ENCODE data around the gene CEP128.

The CEP128 gene

GRCh38 chr14:80624581-80624980 lies 317.0 kb downstream of the CEP128 start:
- no peak for DNase-seq (ENCODE audit: insufficient read length, low spot score)
- TF ChIP-seq POLR2A (IDR thresholded peaks at IDR 0.05; ENCODE audit: low read depth, low read length) (no peak), SPI1 (IDR thresholded peaks at IDR 0.05; ENCODE audit: low read depth, low read length) (no peak)
- FAIRE-seq, result no peak

DNA sequence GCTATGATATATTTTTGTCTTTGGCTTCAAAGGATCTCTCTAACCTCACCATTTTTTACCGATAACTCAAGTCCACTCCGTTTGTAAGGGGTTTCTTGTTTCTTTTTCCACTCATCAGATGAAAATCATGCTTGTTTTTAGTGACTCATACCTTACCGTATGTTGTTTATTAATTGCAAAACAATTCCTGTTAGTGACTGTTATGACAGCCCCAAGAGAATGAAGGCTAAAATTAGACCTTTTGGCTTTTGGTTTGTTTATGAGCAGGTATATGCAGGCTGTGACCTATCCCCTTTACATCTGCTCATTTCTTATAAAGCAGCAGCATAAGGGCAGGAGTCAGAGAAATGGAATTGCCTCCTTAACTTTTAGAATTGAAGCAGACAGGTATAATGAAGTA lies 319.8 kb downstream of the CEP128 start:
- DNase-seq (ENCODE audit: insufficient read length, low spot score) (no peak), FAIRE-seq (no peak)
- TF ChIP-seq POLR2AphosphoS5 (IDR thresholded peaks at IDR 0.05; ENCODE audit: low read depth, low read length), result no peak
- TF ChIP-seq POLR2A (IDR thresholded peaks at IDR 0.05; ENCODE audit: low read depth, low read length), result no peak
- TF ChIP-seq TAF1 (IDR thresholded peaks at IDR 0.05; ENCODE audit: low read depth, low read length), result no peak
- no peak for TF ChIP-seq POU2F2 (IDR thresholded peaks at IDR 0.05; ENCODE audit: low read depth, low read length)
- TF ChIP-seq SPI1 (IDR thresholded peaks at IDR 0.05; ENCODE audit: low read depth, low read length), result no peak
- no peak for TF ChIP-seq PAX5 (IDR thresholded peaks at IDR 0.05; ENCODE audit: insufficient read depth, low read length, severe bottlenecking)

GRCh38 chr14:80620434-80620833 lies 321.1 kb downstream of the CEP128 start:
- DNase-seq (ENCODE audit: insufficient read length, low spot score) (no peak), FAIRE-seq (no peak)
- TF ChIP-seq POU2F2 (IDR thresholded peaks at IDR 0.05; ENCODE audit: low read depth, low read length) (no peak), TAF1 (IDR thresholded peaks at IDR 0.05; ENCODE audit: low read depth, low read length) (no peak), POLR2A (IDR thresholded peaks at IDR 0.05; ENCODE audit: low read depth, low read length) (no peak), PAX5 (IDR thresholded peaks at IDR 0.05; ENCODE audit: insufficient read depth, low read length, severe bottlenecking) (no peak), SPI1 (IDR thresholded peaks at IDR 0.05; ENCODE audit: low read depth, low read length) (no peak), POLR2AphosphoS5 (IDR thresholded peaks at IDR 0.05; ENCODE audit: low read depth, low read length) (no peak)

DNA sequence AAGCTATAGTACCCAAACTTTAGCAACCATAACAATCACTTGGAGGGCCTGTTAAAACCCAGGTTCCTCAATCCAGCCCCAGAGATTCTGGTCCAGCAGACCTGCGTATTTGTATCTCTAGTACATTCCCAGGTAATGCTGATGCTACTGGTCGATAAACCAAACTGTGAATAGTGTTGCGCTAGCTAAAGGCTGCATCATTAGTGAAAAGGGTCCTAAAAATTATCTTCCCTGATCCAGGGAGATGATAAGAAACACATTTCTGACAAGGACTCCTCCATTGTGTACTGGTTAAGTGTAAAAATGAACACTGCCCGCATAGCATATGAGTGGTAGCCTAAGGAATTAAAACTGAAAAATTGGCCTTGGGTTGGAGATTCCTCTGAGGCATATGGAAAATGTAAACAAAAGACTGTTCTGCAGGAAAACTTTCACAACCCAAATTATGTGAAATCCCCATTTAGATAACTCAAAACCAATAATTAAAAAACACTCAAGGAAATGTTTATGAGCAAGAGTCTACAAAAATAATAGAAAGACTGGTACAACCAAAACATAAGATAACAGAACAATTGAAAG lies 322.7 kb downstream of the CEP128 start:
- no peak for FAIRE-seq
- TF ChIP-seq POLR2A (IDR thresholded peaks at IDR 0.05; ENCODE audit: low read depth, low read length) (no peak), SPI1 (IDR thresholded peaks at IDR 0.05; ENCODE audit: low read depth, low read length) (no peak), PAX5 (IDR thresholded peaks at IDR 0.05; ENCODE audit: insufficient read depth, low read length, severe bottlenecking) (no peak), TAF1 (IDR thresholded peaks at IDR 0.05; ENCODE audit: low read depth, low read length) (no peak), POLR2AphosphoS5 (IDR thresholded peaks at IDR 0.05; ENCODE audit: low read depth, low read length) (no peak), POU2F2 (IDR thresholded peaks at IDR 0.05; ENCODE audit: low read depth, low read length) (no peak)

DNA sequence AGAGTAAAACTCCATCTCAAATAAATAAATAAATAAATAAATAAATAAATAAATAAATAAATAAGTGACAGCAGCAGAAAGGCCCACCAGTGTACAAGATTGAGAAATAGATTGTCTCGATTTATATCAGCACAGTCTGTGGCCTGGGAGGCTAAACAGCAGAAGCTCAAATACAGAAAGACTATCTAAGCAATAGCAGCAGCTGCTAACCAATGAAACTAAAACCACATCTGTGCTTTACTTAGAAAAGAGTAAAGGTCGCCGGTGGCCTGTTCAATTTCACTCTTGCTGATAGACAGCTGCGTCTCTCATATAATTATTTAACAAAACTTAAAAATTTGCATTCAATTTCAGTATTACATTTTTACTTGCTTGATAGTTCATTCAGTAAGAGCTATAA lies 325.7 kb downstream of the CEP128 start:
- no peak for DNase-seq (ENCODE audit: insufficient read length, low spot score)
- TF ChIP-seq TAF1 (IDR thresholded peaks at IDR 0.05; ENCODE audit: low read depth, low read length), result no peak
- no peak for TF ChIP-seq SPI1 (IDR thresholded peaks at IDR 0.05; ENCODE audit: low read depth, low read length)
- no peak for TF ChIP-seq POLR2A (IDR thresholded peaks at IDR 0.05; ENCODE audit: low read depth, low read length)
- TF ChIP-seq POU2F2 (IDR thresholded peaks at IDR 0.05; ENCODE audit: low read depth, low read length), result no peak
- no peak for TF ChIP-seq PAX5 (IDR thresholded peaks at IDR 0.05; ENCODE audit: insufficient read depth, low read length, severe bottlenecking)
- no peak for TF ChIP-seq POLR2AphosphoS5 (IDR thresholded peaks at IDR 0.05; ENCODE audit: low read depth, low read length)
- no peak for FAIRE-seq

More for the DNA sequence above, 322.7 kb downstream of the CEP128 start:
- no peak for DNase-seq (ENCODE audit: insufficient read length, low spot score)

DNA sequence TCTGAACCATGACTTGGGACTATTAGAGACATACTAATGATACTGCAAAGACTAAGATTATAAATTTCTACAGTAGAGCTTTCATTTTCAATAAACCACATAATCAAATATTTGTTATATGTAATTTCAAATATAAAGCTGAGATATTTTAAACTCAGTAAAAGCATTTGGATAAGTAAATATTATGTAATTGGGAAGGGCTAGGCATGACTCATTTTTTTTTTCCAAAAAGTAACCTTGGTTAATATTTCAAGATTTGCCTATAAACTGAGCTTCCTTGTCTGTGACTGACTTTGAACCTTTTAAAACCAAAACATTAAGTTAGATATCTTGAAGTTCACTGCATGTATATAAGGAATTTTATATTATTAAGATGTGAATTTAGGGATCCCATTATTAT lies 332.5 kb downstream of the CEP128 start:
- TF ChIP-seq TAF1 (IDR thresholded peaks at IDR 0.05; ENCODE audit: low read depth, low read length), result no peak
- TF ChIP-seq POLR2A (IDR thresholded peaks at IDR 0.05; ENCODE audit: low read depth, low read length), result no peak
- TF ChIP-seq PAX5 (IDR thresholded peaks at IDR 0.05; ENCODE audit: insufficient read depth, low read length, severe bottlenecking), result no peak
- TF ChIP-seq POLR2AphosphoS5 (IDR thresholded peaks at IDR 0.05; ENCODE audit: low read depth, low read length), result no peak
- TF ChIP-seq SPI1 (IDR thresholded peaks at IDR 0.05; ENCODE audit: low read depth, low read length), result no peak
- TF ChIP-seq POU2F2 (IDR thresholded peaks at IDR 0.05; ENCODE audit: low read depth, low read length), result no peak
- DNase-seq (ENCODE audit: insufficient read length, low spot score), result no peak
- FAIRE-seq, result no peak

- DNase-seq (ENCODE audit: insufficient read length, low spot score) (no peak), FAIRE-seq (no peak)
- TF ChIP-seq PAX5 (IDR thresholded peaks at IDR 0.05; ENCODE audit: insufficient read depth, low read length, severe bottlenecking) (no peak), POU2F2 (IDR thresholded peaks at IDR 0.05; ENCODE audit: low read depth, low read length) (no peak), TAF1 (IDR thresholded peaks at IDR 0.05; ENCODE audit: low read depth, low read length) (no peak), POLR2A (IDR thresholded peaks at IDR 0.05; ENCODE audit: low read depth, low read length) (no peak), POLR2AphosphoS5 (IDR thresholded peaks at IDR 0.05; ENCODE audit: low read depth, low read length) (no peak), SPI1 (IDR thresholded peaks at IDR 0.05; ENCODE audit: low read depth, low read length) (no peak)
Measured at GRCh38 chr14:80608563-80608962, 333.0 kb downstream of the CEP128 start.

DNA sequence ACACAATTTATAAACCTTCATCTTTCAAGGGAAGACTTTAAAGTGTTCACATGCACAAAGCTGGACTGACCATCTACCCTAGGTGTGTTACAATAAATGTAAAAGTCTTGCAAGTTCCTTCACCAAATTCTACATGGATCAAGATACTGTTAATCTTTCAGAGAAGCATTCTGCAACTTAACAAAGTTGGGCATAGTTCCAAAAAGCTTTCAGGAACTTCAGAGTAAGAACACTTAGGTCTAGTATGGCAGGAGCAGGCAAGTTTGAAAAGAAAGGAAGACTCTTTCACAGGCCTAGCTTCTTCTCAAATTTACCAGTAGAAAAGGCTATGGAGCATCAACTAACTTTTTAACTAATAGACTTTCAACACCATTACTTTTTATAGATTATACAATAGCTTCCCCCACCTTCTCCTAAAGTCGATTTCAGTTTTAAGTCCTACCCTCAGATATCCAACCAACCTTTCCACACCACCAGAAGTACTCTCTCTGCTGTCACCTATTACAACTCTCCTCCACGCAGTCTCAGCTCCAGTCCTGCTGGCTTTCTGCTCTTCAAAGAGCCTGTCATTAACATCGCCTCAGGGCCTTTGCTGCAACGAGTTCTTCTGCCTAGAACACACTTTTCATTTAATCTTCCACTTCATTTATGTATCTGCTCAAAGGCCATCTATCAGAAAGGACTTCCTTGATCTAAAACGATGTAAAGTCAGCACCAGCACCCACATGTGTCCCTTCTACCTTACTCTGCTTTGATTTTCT lies 333.9 kb downstream of the CEP128 start:
- DNase-seq (ENCODE audit: insufficient read length, low spot score) (no peak), FAIRE-seq (no peak)
- TF ChIP-seq POLR2A (IDR thresholded peaks at IDR 0.05; ENCODE audit: low read depth, low read length), result no peak

- FAIRE-seq (no peak), DNase-seq (ENCODE audit: insufficient read length, low spot score) (no peak)
- TF ChIP-seq POLR2A (IDR thresholded peaks at IDR 0.05; ENCODE audit: low read depth, low read length), result no peak
Measured at GRCh38 chr14:80606347-80606772, 335.2 kb downstream of the CEP128 start.

DNA sequence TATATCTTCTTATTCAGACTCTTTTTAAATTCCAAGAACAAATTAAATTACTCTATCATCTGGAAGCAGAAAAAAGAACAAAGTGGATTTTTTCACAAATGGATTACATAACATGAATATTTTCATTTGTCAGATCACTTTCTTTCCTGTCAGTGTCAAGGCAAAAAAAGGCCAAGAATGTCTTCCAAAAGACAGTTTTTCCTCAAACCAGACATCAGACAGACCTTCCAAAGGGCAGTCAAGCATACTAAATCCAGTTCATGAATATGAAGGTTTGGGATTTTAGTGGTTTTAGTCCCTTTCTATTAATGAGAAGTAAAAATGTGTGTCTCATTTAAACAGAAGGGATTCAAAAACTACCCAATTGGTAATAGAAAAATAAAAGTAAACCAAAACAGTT lies 336.0 kb downstream of the CEP128 start:
- TF ChIP-seq TAF1 (IDR thresholded peaks at IDR 0.05; ENCODE audit: low read depth, low read length) (no peak), SPI1 (IDR thresholded peaks at IDR 0.05; ENCODE audit: low read depth, low read length) (no peak), POLR2AphosphoS5 (IDR thresholded peaks at IDR 0.05; ENCODE audit: low read depth, low read length) (no peak), POU2F2 (IDR thresholded peaks at IDR 0.05; ENCODE audit: low read depth, low read length) (no peak), PAX5 (IDR thresholded peaks at IDR 0.05; ENCODE audit: insufficient read depth, low read length, severe bottlenecking) (no peak), POLR2A (IDR thresholded peaks at IDR 0.05; ENCODE audit: low read depth, low read length) (no peak)
- DNase-seq (ENCODE audit: insufficient read length, low spot score) (no peak), FAIRE-seq (no peak)
